Effector memory CD8-positive, alpha-beta T cell (primary cell): Measurements from ENCODE around the gene NPHP1.
"Not testable (repeated sequence)": the region's sequence is repeated elsewhere in the genome, so short reads cannot be mapped to it uniquely, and the experiment has no call there.

Experiments used
- ATAC-seq: fragments of 150-1000 bp; cut with Tn5 transposase; replicated peaks from 2 replicates; pipeline ENCODE4 v1.10.0; 2021; ENCODE audit warnings: mild to moderate bottlenecking, moderate library complexity
- DNase-seq, 3 experiments: peaks; one replicate each; pipeline ENCODE4 v3.0.0; 2021
- H3K27ac Mint-ChIP-seq, 2 donors: one replicate each; pipeline ENCODE4 v1.8.0; 2022; ENCODE audit warnings: mild to moderate bottlenecking in 2 of 2, mixed read lengths in 2 of 2, moderate library complexity in 2 of 2
- H3K27me3 Mint-ChIP-seq, 2 donors: one replicate each; pipeline ENCODE4 v1.8.0; 2022; ENCODE audit warnings: mixed read lengths in 2 of 2
- H3K36me3 Mint-ChIP-seq: one replicate; pipeline ENCODE4 v1.8.0; 2022; ENCODE audit warnings: mild to moderate bottlenecking, moderate library complexity, mixed read lengths; ENCODE audit not compliant: insufficient read depth
- H3K4me1 Mint-ChIP-seq, 2 donors: one replicate each; pipeline ENCODE4 v1.8.0; 2022; ENCODE audit warnings: low read depth in 2 of 2, mixed read lengths in 2 of 2
- H3K4me3 Mint-ChIP-seq, 2 donors: one replicate each; pipeline ENCODE4 v1.8.0; 2022; ENCODE audit warnings: mild to moderate bottlenecking in 2 of 2, mixed read lengths in 2 of 2, moderate library complexity in 2 of 2
- H3K9me3 Mint-ChIP-seq, 2 donors: one replicate each; pipeline ENCODE4 v1.8.0; 2022; ENCODE audit warnings: mixed read lengths in 2 of 2

The NPHP1 gene

GRCh38 chr2:110216199-110216598, 11.4 kb upstream of the NPHP1 start:
- Mint-ChIP-seq H3K27ac (no peak overlapping the region), H3K36me3 (peaks cover 14% of the 10 kb centered on the region), H3K4me3 (no peak overlapping the region), H3K4me1 (peaks cover 6 to 9% of the 10 kb centered on the region in 2 donors), H3K9me3 (no peaks in the 10 kb centered on the region), H3K27me3 (peaks cover 61 to 62% of the 10 kb centered on the region in 2 donors)
- ATAC-seq (no peak), DNase-seq (no peak)

DNA sequence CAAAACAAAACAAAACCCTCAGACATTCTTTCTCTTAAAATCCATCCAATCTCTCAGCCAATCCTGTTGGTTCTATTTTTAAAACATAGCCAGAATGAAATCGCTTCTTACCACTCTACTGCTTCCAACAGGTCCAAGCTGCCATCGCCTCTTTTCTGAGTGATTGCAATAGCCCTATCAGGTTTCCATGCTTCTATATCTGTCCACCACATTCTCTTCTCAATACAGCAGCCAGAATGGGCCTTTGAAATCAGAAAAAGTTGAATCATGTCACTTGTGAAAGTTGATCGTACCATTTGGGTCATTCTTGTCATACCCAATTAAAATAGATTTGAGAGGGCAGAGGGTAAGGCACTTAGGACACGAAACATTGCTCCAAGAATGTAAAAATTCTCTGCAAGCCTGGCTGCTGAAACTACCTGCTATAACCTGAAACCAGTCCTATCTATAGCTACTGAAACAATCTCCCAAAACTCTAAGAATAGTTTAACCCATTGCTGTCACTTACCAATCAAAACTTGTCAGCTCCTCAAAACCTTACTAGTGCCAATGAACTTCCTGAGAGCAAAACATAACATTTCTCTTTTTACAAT, 10.8 kb upstream of the NPHP1 start:
- Mint-ChIP-seq H3K4me1 (peaks cover 6 to 9% of the 10 kb centered on the region in 2 donors), H3K9me3 (no peaks in the 10 kb centered on the region), H3K36me3 (peaks cover 14% of the 10 kb centered on the region), H3K27me3 (peaks cover 59 to 61% of the 10 kb centered on the region in 2 donors), H3K4me3 (no peak overlapping the region), H3K27ac (no peak overlapping the region)
- no peak for ATAC-seq
- no peak for DNase-seq

DNA sequence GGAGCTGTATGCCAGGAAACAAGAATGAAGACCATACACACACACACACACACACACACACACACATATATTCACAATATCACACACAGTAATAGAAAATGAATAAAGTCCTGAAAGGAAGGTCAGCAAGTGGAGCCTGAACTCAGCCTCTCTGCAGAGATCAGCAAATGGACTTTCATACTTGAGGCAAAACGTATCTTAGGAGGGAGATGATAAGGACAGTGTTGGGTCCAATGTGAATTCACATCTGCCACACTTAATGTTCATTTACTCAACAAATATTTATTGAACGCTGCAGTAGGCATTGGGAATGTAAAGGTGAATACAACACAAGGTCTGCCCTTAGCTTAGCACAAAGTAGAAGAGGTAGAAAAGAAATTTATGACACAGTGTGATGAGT, 10.3 kb upstream of the NPHP1 start:
- H3K4me1 Mint-ChIP-seq: peaks cover 6 to 9% of the 10 kb centered on the region in 2 donors
- DNase-seq (no peak), ATAC-seq (no peak)
- H3K4me3 Mint-ChIP-seq: no peak overlapping the region
- H3K36me3 Mint-ChIP-seq: peaks cover 14% of the 10 kb centered on the region
- H3K9me3 Mint-ChIP-seq: no peaks in the 10 kb centered on the region
- H3K27ac Mint-ChIP-seq: no peak overlapping the region
- H3K27me3 Mint-ChIP-seq: peaks cover 53 to 59% of the 10 kb centered on the region in 2 donors

DNA sequence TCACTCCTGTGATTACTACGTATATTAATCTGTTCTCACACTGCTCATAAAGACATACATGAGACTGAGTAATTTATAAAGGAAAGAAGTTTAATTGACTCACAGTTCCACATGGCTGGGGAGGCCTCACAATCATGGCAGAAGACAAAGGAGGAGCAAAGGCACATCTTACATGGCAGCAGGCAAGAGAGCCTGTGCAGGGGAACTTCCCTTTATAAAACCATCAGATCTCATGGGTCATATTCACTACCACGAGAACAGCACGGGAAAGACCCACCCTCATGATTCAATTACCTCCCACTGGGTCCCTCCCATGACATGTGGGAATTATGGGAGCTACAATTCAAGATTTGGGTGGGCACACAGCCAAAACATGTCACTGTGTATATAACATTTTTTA, 8.7 kb upstream of the NPHP1 start:
- not testable (repeated sequence) for DNase-seq

DNA sequence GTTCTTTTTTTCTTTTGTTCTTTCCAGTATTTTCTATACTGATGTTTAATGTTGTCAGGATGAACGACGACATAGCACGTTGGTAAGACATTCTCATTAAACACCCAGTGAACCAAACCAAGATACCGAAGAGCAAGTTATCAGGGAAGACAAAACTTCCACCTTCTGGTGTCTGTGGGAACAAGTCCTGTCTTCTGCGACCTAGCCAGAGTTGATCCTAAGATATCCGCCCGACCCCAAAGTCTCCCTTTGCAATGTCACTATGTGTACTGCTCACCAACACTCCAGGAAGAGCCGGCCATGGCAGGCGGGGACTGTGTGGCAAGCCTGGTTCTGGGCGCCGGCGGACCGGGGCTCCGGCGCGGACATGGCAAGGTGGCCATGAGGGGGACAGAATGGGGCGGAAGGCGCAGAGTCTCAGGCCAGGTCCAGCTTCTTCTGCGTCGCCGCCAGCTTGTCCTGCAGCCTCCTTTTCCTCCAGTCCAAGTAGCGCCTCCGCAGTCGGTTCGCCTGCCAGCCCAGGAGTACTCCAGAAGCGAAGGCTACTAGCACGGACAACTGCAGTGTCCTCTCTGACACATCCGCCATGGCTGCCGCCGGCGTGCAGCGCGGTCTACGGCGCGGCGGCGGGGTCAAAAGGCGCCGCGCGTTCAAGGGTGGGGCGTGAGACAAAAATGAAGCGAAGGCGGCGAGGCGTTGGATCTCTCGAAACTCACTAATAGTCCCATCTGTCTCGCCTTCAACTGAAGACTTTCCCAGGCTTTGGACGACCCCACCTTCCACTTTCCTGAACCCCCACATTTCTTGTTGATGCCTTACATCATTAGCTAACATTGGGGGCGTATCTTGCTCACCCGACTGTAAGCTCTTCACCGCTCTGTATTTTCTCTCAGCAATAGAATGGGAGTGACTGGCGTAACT, 7.4 kb upstream of the NPHP1 start, which contains the start of gene MTLN:
TSS of gene MTLN (minus strand) at position 610 of the 921 bp plus-strand sequence. CDS start at position 588, 22 bp downstream.
- Mint-ChIP-seq H3K4me3 (peak within 1 kb of the TSS; percentile 94 to 97), H3K27me3 (peaks cover 28 to 30% of the 10 kb centered on the region in 2 donors), H3K27ac (peak within 1 kb of the TSS; percentile 94 to 97), H3K4me1 (peaks cover 14 to 20% of the 10 kb centered on the region in 2 donors), H3K36me3 (peaks cover 19% of the 10 kb centered on the region), H3K9me3 (no peaks in the 10 kb centered on the region)
- peak; percentile 96 for ATAC-seq
- peak; percentile 45 to 64 (median 63) for DNase-seq

More for the DNA sequence above, 8.7 kb upstream of the NPHP1 start:
- Mint-ChIP-seq H3K27me3 (peaks cover 37 to 44% of the 10 kb centered on the region in 2 donors), H3K4me1 (peaks cover 12 to 20% of the 10 kb centered on the region in 2 donors), H3K36me3 (peaks cover 17% of the 10 kb centered on the region)
- not testable (repeated sequence) for H3K9me3 Mint-ChIP-seq, H3K27ac Mint-ChIP-seq, ATAC-seq, H3K4me3 Mint-ChIP-seq

GRCh38 chr2:110205660-110206455, 1.0 kb upstream of the NPHP1 start:
- ATAC-seq (no peak), DNase-seq (no peak)
- H3K36me3 Mint-ChIP-seq: peaks cover 20% of the 10 kb centered on the region
- H3K9me3 Mint-ChIP-seq: no peaks in the 10 kb centered on the region
- H3K4me1 Mint-ChIP-seq: peaks cover 21 to 31% of the 10 kb centered on the region in 2 donors
- no peaks in the 10 kb centered on the region for H3K27me3 Mint-ChIP-seq
- H3K27ac Mint-ChIP-seq: peak overlapping the region in 1 of 2 donors; percentile 97
- H3K4me3 Mint-ChIP-seq: peak overlapping the region; percentile 89 to 96

- Mint-ChIP-seq H3K4me1 (no peaks in the 10 kb centered on the region), H3K9me3 (no peaks in the 10 kb centered on the region), H3K36me3 (no peaks in the 10 kb centered on the region), H3K27me3 (no peaks in the 10 kb centered on the region), H3K27ac (no peak overlapping the region), H3K4me3 (no peak overlapping the region)
- no peak for ATAC-seq
- no peak for DNase-seq
Observed at GRCh38 chr2:110198016-110198415, 6.8 kb downstream of the NPHP1 start.

DNA sequence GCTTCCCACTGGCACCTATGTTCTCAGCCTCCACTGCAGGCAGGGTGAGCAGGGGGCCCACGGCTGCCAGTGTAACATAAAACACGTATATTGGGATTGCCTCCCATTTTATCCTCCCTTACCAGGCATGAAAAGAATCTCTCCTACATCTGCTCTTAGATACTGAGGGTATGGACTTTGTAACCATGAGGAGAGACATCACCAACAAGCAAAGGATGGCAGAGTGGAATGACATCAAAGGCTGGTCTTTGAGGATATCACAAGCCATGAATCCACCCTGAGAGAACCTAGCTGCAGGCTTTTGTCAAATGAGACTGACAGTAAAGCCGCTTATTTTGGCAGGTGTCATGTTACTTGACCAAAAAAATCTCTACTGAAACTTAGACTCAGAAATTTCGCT, 7.4 kb downstream of the NPHP1 start:
- Mint-ChIP-seq H3K4me1 (no peaks in the 10 kb centered on the region), H3K27ac (no peak overlapping the region), H3K36me3 (no peaks in the 10 kb centered on the region), H3K9me3 (no peaks in the 10 kb centered on the region), H3K4me3 (no peak overlapping the region), H3K27me3 (peaks cover 0 to 1% of the 10 kb centered on the region in 2 donors)
- DNase-seq: no peak
- no peak for ATAC-seq

GRCh38 chr2:110190169-110190568, 14.6 kb downstream of the NPHP1 start:
- not testable (repeated sequence) for DNase-seq, H3K9me3 Mint-ChIP-seq, H3K36me3 Mint-ChIP-seq, H3K4me3 Mint-ChIP-seq, H3K4me1 Mint-ChIP-seq, H3K27ac Mint-ChIP-seq, ATAC-seq
- peaks cover 29 to 34% of the 10 kb centered on the region in 2 donors for H3K27me3 Mint-ChIP-seq

DNA sequence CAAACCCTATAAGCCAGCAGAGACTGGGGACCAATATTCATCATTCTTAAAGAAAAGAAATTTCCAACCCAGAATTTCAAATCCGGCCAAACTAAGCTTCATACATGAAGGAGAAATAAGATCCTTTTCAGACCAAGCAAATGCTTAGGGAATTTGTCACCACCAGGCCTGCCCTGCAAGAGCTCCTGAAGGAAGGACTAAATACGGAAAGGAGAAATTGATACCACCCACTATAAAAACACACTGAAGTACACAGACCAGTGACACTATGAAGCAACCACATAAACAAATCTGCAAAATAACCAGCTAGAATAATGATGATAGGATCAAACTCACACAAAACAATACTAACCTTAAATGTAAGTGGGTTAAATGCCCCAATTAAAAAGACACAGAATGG, 22.4 kb downstream of the NPHP1 start:
- no peak overlapping the region for H3K4me3 Mint-ChIP-seq
- peaks cover 0 to 7% of the 10 kb centered on the region in 2 donors for H3K9me3 Mint-ChIP-seq
- H3K4me1 Mint-ChIP-seq: no peaks in the 10 kb centered on the region
- ATAC-seq (no peak), DNase-seq (no peak)
- no peaks in the 10 kb centered on the region for H3K36me3 Mint-ChIP-seq
- peaks cover 60 to 68% of the 10 kb centered on the region in 2 donors for H3K27me3 Mint-ChIP-seq
- H3K27ac Mint-ChIP-seq: no peak overlapping the region

- Mint-ChIP-seq H3K36me3 (no peaks in the 10 kb centered on the region), H3K4me1 (no peaks in the 10 kb centered on the region), H3K27me3 (peaks cover 52 to 57% of the 10 kb centered on the region in 2 donors), H3K9me3 (peaks cover 0 to 7% of the 10 kb centered on the region in 2 donors), H3K27ac (no peak overlapping the region), H3K4me3 (no peak overlapping the region)
- ATAC-seq (no peak), DNase-seq (no peak)
Observed at GRCh38 chr2:110180036-110180435, 24.8 kb downstream of the NPHP1 start.

GRCh38 chr2:110173523-110173922, 31.3 kb downstream of the NPHP1 start:
- Mint-ChIP-seq H3K9me3 (no peaks in the 10 kb centered on the region), H3K27ac (no peak overlapping the region), H3K27me3 (peaks cover 0 to 23% of the 10 kb centered on the region in 2 donors), H3K4me1 (peaks cover 3 to 4% of the 10 kb centered on the region in 2 donors), H3K36me3 (no peaks in the 10 kb centered on the region), H3K4me3 (no peak overlapping the region)
- ATAC-seq: no peak
- DNase-seq: no peak

- no peak overlapping the region for H3K27ac Mint-ChIP-seq
- no peak for DNase-seq
- H3K4me3 Mint-ChIP-seq: no peak overlapping the region
- H3K27me3 Mint-ChIP-seq: peaks cover 0 to 17% of the 10 kb centered on the region in 2 donors
- H3K36me3 Mint-ChIP-seq: no peaks in the 10 kb centered on the region
- no peak for ATAC-seq
- peaks cover 3 to 4% of the 10 kb centered on the region in 2 donors for H3K4me1 Mint-ChIP-seq
- no peaks in the 10 kb centered on the region for H3K9me3 Mint-ChIP-seq
Observed at GRCh38 chr2:110172506-110172905, 32.3 kb downstream of the NPHP1 start.
